CD4-positive, alpha-beta T cell treated with Interleukin-12 subunit alpha and Interleukin-12 subunit beta, for 1 hour (primary cell): ENCODE measurements around the gene RNF19B.
"Not testable (repeated sequence)": the region's sequence is repeated elsewhere in the genome, so short reads cannot be mapped to it uniquely, and the experiment has no call there.

Experiments
- DNase-seq: peaks from one replicate; pipeline ENCODE4 v3.0.0-alpha.2; 2020

RNF19B gene

DNA sequence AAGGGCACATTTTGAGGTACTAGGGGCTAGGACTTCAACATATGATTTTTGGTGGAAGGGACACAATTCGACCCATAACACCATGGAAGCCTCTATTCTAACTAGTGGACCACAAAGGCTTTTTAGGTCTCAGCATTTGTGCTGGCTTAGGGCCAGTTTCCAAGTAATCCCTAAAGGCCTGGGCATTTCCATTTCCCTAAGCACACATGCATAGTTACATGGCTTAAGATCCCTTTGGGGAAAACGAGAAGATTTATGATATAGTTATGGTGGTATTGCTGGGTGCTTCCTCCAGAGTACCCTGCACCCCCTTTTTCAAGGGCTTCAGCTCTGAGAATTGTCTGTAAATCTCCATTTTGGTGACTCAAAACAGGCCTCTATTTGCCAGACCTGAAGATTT lies 35.2 kb downstream of the RNF19B start:
- no peak for DNase-seq

DNA sequence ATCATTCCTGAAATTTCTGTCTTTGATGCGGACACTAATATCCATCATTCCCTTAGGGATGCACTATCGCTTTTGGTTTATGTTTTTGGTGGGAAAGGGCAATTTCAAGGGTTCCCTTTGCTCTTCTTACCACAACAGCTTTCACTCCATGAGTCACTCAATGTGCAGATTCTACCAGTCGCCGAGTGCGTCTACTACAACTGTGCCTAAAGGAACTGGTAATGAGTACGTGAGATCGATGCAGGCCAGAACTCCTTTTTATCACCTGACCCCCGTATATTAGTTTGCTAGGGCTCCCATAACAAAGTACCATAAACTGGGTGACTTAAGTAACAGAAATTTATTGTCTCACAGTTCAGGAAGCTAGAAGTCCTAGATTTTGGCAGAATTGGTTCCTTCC lies 35.9 kb downstream of the RNF19B start:
- DNase-seq = no peak

DNA sequence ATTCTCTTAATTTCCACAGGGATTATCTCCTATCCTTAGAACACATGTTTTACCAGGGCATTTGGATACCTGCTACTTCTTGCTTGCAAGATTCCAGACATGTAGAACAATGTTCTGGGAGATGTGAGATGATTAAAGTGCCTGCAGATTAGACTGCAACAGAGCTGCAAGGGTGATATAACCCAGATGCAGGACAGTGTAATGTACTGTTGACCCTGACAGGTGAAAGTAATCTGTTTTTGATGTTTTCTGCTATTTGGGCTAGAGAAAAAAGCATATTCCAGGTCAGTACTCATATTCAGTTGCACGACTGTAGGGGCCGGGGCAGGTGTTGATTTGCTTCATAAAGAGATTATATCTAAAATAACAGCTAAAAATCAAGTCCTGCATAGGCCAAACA lies 36.3 kb downstream of the RNF19B start:
- DNase-seq = no peak

DNA sequence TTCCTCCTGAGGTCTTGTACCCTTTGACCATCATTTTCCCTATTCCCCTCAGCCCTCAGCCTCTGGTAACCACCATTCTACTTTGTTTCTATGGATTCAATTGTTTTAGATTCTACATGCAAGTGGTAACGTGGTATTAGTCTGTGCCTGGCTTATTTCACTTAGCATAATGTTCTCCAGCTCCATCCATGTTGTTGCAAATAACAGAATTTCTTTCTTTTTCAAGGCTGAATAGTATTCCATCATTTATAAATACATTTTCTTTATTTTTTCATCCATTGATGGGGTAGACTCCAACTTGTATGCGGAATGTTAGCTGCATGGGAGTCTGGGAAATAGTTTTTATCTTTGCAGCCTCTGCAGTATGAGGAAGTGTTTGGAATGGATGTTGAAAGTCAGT lies 37.2 kb downstream of the RNF19B start:
- DNase-seq = no peak

DNA sequence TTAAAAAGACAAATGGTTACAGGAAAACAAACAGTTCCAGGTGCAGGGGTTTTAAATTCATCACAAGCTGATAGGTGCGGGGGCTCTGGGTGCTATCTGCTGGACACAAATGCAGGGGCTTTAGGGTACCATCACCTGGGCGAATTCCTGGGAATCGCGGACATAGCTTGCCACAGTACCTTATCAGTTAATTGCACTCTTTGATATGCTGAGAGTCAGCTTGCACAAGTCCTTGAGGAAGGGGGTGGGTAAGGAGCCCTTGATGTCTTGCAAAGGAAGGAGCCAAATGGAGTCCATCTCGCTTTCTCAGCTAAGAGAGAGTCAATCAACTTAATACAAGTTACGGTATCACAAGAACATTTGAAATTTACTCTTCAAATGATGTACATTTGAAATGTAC lies 38.0 kb downstream of the RNF19B start:
- no peak for DNase-seq

DNA sequence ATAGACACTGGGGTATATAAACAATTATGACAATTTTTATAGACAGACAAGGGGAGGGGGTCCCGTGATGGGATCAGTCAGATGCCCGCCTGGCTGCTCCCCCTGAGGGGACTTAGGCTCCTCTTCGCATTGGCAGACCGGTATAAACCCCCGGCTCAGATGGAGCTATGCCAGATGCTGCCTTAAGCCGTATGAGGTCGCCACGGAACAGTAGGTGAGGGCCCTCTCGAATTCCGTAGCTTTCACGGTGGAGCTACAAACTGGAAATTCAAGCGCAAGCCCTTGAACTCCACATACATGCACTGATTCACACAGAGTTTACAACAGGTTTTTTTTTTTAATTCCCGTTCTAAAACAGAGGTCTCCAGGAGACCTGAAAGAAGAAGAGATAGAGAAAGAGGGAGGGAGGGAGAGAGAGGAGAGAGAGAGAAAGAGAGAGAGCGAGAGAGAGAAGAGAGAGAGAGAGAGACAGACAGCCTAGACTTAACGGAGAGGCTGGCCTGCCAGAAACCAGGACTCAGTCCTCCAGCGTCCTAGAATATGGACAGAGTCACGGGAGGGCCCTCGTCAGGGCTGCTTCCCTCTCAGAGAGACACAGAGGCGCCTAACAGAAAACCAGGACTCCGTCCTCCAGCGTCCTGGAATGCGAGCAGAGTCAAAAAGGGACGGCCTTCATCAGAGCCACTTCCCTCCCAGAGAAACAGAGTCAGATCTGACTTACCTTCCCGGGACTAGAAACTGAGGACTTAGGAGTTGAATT lies 39.0 kb downstream of the RNF19B start:
- DNase-seq = no peak

DNA sequence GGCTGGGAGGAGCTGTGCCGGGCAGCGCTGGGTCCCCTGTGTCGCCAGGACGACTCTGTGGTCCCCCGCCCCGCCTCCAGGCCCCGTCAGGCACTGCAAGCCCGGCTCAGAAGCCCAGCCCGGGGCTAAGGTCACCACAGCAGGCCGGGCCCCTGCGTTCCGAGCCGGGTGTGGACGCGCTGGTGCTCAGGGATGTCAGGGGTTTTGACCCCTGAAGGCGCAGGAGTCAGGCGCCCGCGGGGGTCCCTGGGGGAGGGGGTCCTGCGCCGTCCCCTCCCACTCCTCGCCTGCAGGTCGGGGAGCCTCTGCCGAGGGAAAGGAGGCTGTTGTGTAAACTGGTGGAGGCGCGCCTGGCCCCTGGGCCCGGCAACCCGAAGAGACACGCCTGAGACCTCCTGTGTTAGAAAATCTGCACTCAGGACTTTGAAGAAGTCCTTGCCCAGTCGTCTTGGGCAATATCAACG lies 39.7 kb downstream of the RNF19B start:
- no peak for DNase-seq

DNA sequence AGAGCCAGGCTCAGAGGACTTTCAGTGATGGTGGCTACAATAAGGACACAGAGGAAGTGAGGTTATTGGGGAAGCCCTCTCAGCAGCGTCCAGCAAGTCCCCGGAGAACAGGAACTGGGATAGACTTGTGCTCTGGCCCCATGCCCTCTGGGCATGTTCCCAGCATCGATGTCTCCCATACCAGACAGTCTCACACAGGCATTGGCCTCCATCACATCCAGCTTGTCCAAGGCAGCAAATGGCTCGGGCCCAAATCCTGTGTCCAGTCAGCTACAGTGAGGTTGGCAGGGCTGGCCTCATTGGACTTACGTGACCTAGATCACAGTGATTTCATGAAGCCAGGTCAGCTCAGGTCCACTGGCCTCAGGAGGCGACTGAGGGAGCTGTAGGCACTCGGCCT lies 43.8 kb downstream of the RNF19B start:
- no peak for DNase-seq

DNA sequence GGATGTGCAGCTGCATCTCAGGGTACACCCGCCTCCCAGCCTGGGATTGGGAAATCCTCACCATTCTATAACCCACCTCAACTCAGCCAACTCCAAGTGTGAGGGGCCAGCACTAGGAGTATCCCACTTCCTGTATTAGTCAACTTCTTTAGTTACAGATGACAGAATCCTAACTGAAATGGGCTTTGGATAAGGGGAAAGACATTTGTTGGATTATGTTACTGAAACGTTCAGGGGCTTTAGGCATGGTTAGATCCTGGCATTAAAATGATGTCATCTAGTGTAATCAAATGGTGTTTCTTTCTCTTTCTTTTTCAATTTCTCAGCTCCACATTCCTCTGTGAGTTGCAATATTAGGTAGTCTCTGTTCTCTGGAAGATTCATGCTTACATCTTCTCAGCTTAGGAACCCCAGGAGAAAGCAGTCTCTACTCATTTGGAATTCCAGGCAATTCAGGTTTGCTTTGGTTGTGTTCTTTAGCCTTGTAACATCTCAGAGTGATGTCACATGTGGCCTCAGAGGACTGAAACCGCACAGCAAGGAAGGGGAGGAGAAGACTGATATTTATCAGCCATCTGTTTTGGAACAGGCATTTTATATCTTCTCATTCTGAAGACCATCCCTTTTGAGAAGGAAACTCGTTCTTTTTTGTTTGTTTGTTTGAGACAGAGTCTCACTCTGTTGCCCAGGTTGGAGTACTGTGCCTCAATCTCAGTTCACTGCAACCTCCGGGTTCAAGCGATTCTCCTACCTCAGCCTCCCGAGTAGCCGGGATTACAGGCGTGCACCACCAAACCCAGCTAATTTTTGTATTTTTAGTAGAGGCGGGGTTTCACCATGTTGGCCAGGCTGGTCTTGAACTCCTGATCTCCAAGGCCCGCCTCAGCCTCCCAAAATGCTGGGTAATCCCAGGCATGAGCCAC lies 44.5 kb downstream of the RNF19B start:
- no peak for DNase-seq

DNA sequence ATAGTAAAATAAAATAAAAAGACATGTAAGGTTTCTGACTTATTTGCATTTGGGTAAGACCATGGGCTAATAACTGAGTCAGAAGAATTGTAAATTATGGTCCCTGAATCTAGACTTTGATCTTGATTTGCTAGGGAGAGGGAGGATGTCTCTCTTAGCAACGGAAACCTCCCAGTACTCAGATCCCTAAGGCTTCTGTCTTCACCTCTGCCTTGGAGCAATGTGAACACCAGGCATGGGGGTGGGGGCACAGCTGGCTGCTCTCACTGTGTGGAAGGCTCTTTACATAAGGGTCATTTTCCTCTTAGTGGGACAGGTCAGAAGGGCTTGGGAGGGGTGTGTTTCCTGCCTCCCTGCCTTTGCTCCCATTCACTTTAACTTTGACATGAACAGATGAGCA lies 46.4 kb downstream of the RNF19B start:
- DNase-seq = no peak

DNA sequence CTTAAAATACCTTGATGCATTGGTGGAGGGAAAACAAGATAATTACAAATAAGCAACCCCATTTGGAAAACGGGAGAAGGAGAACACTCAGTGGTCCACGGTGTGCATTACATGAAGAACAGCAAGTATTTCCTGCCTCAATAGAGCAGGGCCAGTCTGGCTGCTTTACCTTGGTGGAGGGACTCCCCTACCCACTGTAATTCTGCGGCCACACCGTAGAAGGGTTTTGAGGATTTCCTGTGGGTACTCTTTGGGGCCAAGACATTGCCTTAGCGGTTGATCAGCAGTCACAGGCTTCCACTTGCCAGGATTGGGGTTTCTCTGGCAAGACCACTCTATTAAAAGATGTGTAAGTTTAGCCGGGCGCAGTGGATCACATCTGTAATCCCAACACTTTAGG lies 47.1 kb downstream of the RNF19B start:
- no peak for DNase-seq

DNA sequence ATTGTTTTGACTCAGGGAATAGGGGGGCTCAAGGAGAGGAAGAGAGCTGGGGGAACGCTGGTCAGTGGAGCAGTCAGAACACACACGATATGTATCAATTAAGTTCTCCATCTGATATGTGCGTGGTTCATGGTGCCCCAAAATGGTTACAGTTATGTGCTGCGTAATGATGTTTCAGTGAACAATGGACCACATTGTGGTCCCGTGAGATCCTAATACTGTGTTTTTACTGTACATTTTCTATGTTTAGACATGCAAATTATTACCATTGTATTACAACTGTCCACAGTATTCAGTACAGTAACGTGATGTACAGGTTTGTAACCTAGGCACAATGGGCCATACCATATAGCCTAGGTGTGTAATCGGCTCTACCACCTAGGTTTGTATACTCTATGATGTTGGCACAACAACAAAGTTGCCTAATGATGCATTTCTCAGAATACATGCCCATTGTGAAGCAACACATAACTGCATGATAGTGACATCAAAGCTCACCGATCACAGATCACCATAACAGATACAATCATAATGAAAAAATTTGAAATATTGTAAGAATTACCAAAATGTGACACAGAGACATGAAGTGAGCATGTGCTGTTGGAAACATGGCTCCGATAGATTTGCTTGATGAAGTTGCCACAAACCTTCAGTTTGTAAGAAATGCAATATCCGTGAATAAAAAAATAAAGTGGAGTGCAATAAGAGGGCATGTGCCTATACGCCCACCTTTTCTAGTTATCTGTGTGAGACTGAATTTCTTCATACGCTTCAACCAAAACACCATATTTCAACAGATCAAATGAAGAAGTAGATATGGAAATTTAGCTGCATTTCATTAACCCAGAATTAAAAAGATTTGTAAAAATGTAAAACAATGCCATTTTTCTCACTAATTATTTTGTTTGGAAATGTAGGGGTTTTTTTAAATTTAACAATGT lies 48.6 kb downstream of the RNF19B start:
- DNase-seq = no peak

DNA sequence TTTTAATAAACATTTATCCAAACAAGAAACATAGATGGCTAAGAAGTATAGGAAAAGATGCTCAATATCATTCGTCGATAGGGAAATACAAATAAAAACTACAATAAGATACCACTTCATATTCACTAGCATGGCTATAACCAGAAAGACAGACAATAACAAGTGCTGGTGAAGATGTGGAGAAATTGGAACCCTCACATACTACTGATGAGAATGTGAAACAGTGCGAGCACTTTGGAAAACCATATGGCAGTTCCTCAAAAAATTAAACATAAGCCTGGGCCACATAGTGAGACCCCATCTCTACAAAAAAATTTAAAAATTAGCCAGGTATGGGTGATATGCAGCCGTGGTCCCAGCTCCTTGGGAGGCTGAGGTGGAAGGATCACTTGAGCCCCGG lies 54.3 kb downstream of the RNF19B start:
- no peak for DNase-seq

DNA sequence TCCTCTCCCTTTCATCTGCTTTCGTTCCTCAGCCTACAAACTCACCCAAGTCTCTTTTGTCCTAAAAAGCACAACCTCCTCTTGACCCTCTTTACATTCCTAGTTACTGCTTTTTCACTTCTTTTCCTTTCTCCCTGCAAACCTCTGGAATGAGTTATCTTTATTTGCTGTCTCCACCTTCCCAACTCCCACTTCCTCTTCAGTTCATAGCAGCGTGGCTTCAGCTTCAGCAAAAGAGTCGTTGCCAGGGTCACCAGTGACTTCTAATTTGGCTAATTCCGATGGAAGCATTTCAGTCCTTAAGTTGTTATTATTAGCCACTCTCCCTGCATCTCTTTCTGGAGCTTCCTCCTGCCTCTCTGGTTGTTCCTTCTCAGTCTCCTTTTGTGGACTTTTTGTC lies 57.2 kb downstream of the RNF19B start:
- no peak for DNase-seq

DNA sequence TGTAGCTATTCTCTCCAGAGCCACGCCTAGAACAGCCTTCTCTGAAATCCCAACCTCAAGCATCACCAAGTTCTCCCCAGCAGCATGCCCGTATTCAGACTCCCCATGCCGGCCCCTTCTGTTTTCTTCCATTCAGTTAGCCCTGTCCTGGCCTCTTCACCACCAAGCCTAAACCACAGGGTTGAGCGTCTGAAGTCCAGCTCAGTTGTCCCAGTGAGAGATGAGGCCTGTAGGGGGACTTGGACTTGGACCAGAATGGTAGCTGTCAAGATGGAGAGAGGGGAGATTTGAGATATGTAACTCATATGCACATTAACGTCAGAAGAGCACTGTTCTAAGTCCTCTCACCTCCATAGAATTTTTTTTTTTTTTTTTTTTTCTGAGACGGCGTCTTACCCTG lies 58.0 kb downstream of the RNF19B start:
- DNase-seq = no peak

DNA sequence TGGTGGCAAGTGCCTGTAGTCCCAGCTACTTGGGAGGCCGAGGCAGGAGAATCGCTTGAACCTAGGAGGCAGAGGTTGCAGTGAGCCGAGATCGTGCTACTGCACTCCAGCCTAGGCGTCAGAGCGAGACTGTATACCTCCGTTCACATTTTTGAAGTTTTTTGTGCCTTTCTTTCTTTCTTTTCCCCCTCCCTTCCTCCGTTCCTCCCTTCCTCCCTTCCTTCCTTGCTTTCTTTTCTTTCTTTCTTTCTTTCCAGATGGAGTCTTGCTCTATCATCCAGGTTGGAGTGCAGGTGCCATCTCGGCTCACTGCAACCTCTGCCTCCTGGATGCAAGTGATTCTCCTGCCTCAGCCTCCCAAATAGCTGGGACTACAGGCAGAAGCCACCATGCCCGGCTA lies 59.0 kb downstream of the RNF19B start:
- not testable (repeated sequence) for DNase-seq

DNA sequence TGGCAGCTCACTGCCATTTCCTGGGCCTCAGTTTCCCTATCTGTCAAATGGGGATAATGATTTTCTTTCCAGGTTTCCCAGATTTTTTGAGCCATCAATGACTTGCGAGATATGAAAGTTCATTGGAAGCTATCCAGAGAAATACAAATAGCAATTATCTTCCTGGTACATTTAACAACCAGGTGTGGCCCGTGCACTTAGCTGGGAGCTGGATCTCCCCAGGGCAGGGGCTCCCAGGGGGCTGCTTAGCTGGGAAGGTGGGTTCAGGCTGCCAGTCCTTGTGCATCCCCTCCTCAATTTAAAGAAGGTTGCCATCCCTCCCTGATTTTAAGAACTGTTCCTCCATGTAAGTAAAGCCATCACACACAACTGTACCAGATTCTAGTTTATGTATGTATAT lies 59.8 kb downstream of the RNF19B start:
- no peak for DNase-seq

DNA sequence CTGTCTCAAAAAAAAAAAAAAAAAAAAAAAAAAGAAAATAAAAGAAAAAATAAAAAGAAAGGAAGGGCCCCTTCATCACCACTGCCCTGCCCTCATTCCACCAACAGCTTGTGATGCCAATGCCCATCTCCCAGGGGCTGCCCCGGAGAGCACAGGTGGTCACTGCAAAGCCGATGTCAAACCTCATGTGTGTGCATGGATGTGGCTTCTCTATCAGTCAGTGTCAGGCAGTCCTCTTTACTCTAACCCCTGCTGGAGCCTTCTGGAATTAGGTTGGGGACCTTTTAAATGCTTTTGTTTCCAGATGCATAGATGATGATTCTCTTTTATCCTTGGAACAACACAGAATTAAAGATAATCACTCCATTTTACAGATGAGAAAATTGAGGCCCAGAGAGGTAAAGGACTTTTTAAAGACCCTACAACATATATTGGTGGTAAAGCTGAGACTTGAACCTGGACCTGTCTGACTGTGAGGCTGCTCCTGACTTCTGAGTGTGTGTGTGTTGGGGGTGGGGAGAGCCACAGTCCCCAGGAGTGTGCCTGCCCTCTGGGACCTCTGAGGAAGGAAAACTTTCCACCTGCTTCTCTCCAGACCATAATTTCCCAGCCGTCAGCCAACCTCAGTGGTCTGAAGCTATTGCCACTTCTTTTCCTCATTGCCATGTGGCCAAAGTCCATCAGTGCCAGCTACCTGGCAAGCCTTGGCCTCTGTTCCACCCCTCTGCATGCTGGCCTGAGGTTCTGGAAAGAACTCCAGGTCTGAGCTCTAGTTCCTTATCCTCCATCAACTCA lies 60.4 kb downstream of the RNF19B start:
- DNase-seq = no peak

DNA sequence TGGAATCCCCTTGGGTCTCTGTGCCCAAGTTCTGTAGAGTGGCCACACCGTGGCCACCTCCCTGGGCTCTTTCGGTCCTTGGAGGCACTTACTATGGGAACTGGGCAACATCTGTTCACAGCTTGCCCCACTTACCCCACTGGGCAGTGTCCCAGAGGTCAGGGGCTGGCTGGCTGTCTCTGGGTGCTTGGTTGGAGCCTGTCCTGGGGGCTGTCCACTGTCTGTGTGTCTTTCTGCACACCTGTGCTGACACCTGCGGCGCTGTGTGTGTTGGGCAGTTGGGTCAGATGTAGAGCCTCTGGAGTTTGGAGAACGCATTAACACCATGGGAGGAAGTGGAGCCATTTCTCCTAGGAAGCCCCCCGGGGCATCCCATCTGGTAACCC lies 62.1 kb downstream of the RNF19B start:
- DNase-seq = no peak

DNA sequence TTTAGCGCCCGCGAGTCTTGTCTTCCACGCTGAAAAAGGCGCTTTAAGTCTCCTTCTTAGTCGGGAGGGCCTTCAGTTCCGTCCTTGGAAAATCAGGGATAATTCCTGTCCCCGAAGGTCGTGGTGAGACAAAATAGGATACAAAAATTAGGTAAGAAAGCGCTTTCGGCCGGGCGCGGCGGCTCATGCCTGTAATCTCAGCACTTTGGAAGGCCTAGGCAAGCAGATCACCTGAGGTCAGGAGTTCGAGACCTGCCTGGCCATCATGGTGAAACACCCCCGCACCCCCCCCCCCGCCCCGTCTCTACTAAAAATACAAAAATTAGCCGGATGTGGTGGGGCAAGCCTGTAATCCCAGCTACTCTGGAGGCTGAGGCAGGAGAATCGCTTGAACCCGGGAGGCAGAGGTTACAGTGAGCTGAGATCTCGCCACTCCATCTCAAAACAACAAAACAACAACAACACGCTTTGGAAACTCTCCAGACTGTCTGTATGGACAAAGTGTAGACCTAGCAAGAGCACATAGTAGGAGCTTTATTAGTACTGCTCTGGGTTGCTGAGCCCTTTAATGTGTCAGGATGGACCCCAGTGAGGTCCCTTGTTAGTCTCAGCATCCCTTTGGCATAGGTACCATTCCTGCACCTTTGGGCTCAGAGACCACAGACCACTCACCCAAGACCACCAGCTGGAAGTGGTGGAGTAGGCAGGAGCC lies 62.6 kb downstream of the RNF19B start:
- DNase-seq = no peak
